GM19351 (cell line): Measurements from ENCODE around the gene PDE4A.
"Not testable (repeated sequence)": the region's sequence is repeated elsewhere in the genome, so short reads cannot be mapped to it uniquely, and the experiment has no call there.

Experiments
- ATAC-seq: cut with Tn5 transposase; IDR thresholded peaks from one replicate; pipeline ENCODE4 v1.9.1; 2021; ENCODE audit warnings: mild to moderate bottlenecking, moderate library complexity; ENCODE audit not compliant: unreplicated experiment

The PDE4A gene

GRCh38 chr19:10420444-10421239 lies at the start of gene PDE4A:
Gene PDE4A (plus strand): TSS chr19:10420538. CDS start chr19:10420765, 227 bp downstream.
- ATAC-seq = no peak

DNA sequence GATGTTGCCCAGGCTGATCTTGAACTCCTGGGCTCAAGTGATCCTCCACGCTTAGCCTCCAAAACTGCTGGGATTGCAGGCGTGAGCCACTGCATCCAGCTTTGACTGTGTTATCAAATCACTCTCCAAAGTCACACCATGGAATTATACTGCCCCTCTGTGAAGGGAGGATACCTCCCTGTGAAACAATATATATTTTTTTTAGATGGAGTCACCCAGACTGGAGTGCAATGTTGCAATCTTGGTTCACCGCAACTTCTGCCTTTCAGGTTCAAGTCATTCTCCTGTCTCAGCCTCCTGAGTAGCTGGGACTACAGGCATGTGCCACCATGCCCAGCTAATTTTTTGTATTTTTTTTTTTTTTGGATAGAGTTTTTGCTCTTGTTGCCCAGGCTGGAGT lies 47.6 kb upstream of the PDE4A start:
- no peak for ATAC-seq

GRCh38 chr19:10374931-10375330 lies 45.4 kb upstream of the PDE4A start:
- ATAC-seq = no peak

GRCh38 chr19:10377140-10377640 lies 43.1 kb upstream of the PDE4A start:
- not testable (repeated sequence) for ATAC-seq

DNA sequence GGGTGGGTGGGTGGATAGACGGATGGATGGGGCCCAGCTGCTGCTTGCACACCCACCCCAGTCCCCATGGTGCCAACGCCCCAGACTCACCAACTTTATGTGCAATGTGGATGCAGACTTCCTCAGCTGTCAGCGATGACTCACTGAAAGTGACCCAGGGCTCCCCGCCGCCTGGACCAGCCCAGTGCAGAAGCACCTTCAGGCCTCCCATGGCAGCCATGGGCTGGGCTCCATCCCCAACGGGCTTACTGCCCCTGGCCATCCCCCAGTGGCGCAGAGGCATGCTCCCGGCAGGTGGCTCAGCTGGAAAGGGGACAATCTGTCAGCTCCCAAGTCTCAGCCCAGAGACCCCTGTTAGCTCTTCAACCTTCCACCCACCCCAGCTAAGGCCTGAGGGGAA lies 42.2 kb upstream of the PDE4A start:
- ATAC-seq = no peak

DNA sequence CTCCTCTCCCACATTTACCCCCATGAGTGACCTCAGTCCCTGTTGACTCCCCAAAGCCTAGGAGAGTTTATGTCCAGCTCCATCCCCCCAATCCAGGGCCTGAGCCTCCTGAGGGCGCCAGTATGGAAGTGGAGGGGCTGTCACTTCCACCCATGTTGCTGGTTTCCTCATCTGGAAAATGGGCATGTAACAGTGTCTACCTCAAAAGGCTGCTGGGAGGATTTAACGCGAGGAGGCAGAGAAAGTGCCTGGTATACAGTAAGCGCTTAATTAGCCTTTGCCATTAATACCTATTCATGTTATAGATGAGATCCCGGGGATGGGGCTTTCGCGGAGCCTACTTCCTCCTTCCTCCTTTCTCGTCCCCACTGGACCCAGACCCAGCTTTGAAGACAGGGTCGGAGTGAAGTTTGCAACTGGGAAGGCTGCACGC lies 40.4 kb upstream of the PDE4A start:
- ATAC-seq = no peak

DNA sequence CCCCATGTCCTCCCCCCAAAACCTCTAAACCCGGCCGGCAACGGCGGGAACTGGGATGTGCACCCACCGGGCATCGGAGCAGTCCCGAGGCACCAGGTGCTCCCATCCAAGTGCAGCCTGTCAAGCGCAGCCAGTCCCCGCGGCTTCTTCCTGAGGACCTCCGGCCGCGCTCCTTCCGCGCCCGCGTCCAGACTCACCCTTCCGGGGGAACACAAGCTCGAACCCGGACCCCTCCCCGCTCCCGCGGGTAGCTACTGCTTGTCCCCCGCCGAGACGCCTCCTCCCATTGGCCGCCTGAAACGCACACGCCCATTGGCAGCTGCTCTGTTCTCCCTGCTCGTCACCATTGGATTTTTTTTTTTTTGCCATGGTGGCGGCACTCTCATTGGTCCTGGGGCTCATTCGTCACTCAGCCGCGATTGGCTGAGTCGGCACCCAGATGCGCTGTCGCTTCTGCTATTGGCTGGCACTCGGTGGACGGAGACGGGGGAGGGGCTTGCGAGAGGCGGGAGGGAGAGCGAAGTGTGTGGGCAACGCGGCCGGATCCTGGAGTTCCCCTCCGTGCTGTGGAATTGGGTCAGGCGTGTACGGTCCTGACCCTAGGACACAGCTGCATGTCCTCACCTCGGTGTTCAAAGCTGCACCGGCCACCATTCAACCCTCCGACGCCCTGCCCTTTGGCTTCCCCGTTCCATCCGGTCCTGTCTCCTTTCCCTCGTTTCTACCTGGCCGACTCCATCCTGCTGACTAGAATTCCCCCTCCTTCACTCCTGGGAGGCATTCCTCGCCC lies 39.8 kb upstream of the PDE4A start, which contains the start of gene TYK2:
Gene TYK2, minus strand, starts transcription at position 260 of the 790 bp plus-strand sequence. CDS start 2,166 bp downstream, outside the sequence.
- peak; percentile 94 for ATAC-seq

DNA sequence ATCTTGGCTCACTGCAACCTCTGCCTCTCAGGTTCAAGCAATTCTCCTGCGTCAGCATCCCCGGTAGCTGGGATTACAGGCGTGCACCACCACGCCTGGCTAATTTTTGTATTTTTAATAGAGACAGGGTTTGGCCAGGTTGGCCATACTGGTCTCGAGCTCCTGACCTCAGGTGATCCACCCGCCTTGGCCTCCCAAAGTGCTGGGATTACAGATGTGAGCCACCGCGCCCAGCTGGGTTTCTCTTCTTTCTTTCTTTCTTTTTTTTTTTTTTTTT lies 37.2 kb upstream of the PDE4A start:
- ATAC-seq = not testable (repeated sequence)

DNA sequence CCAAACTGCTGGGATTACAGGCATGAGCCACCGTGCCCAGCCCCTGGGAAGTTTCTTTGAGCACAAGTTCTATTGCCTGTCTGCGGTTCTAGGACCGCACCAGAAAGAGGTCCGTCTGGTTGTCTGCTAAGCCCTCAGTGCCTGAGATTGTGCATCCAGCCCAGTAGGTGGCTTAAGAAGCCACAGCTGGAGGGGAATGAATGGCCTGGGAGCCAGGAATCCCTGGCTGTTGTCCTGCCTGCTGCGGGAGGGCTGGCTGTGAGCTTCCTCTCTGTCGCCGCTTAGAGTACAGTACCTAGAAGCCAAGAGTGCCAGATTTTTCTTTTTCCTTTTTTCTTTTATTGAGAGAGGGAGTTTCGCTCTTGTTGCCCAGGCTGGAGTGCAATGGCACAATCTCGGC lies 35.8 kb upstream of the PDE4A start:
- ATAC-seq = no peak

DNA sequence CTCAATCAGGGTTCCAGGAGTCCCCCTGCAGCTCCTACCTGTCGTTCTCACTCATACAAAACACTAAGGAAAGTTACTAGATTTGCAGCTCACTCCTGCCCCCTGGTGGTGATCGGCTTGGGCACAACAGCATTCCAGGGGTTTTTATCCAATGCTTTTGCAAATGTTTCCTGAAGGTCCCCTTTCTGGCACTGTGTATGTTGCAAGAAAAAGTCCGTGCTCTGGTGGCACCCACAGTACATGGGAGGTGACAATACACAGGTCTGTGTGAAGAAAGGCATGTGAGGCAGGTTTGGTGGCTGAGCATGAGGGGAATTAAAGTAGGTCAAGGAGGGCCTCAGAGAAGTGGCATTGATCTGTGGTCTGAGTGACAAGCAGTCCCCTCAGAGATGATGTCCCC lies 31.4 kb upstream of the PDE4A start:
- ATAC-seq = no peak

DNA sequence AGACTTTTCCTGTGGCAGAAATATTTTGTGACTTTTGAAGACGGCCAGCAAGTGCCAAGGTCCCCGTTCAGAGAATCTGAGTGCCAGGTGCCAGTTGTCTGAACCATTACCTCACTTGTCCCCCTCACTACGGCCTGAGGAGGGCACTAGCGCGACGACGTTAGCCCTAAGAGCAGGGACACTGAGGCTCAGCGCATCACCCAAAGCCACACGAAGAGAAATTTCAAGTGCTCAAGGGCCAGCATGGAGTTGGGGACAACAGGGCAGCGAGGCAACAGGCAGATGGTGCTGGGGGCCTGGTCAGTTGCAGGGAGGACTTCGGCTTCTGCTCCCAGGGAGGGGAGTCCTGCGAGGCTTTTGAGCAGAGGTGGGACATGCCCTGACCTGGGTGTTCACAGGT lies 30.5 kb upstream of the PDE4A start:
- no peak for ATAC-seq

GRCh38 chr19:10390652-10391286 lies 29.6 kb upstream of the PDE4A start:
- ATAC-seq = no peak

GRCh38 chr19:10392120-10392519 lies 28.2 kb upstream of the PDE4A start:
- ATAC-seq = no peak

- ATAC-seq = no peak
Observed at GRCh38 chr19:10393137-10393536, 27.2 kb upstream of the PDE4A start.

DNA sequence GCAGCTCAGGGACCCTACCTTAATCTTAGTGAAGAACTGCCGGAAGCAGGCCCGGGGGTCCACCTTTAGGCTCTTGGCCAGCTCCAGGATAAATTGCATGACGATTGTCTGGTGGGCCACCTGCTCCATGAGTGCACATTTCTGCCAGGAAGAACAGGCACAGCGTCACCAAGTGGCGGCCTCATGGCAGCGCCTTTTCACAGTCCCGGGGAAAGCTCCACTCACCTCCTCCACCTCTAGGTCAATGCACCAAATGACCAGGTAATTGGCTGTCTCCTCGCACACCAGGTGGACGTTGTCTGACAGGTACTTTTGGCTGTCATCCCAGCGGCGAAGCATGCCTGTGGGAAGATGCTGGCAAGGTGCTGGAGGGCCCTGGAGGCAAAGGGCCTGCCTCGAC lies 25.3 kb upstream of the PDE4A start:
- ATAC-seq = no peak

DNA sequence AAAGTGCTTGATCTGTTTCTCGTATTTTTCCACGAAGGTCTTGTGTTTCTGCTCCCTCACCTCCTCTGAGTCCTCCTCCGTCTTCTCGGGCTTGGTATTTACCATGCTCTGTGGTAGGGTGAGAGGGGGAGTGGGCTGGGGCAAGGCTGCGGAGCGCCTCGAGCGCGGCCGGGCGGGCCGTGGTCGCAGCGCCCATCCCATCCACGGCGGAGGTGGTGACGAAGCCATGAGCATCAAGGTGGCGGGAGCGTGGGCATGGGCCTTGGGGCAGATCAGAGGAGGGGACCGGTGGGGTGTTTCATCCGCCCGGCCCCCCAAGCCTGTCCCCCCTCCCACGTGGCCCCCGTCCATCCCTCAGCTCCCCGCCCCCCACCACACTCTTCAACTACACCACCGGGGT lies 24.9 kb upstream of the PDE4A start:
- no peak for ATAC-seq

GRCh38 chr19:10395917-10396316 lies 24.4 kb upstream of the PDE4A start:
- ATAC-seq = no peak

DNA sequence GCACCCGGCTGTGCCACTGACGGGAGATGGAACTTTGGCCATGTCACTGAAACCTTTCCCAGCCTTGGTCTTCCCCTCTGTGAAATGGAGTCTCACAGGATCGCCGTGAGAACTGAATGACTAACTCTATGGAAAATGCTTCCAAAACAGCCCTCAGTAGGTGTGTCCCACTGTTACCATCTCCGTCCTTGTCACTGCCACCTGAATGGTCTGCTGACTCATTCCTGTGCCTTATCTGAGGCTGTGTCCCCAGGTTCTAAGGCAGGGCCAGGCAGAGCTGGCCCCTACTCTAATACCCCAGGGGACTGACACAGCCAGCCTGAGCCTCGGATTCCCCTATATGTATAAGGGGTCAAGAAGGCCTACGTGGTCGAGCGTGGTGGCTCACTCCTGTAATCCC lies 21.5 kb upstream of the PDE4A start:
- no peak for ATAC-seq

DNA sequence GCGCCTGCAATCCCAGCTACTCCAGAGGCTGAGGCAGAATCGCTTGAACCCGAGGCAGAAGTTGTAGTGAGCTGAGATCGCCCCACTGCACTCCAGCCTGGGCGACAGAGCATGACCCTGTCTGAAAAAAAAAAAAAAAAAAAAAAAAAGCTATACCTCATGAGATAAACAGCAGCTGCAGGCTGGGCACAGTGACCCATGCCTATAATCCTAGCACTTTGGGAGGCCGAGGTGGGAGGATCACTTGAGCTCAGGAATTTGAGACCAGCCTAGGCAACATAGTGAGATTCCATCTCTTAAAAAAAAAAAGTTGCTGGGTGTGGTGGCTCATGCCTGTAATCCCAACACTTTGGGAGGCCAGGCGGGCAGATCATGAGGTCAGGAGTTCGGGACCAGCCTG lies 21.0 kb upstream of the PDE4A start:
- ATAC-seq = not testable (repeated sequence)

DNA sequence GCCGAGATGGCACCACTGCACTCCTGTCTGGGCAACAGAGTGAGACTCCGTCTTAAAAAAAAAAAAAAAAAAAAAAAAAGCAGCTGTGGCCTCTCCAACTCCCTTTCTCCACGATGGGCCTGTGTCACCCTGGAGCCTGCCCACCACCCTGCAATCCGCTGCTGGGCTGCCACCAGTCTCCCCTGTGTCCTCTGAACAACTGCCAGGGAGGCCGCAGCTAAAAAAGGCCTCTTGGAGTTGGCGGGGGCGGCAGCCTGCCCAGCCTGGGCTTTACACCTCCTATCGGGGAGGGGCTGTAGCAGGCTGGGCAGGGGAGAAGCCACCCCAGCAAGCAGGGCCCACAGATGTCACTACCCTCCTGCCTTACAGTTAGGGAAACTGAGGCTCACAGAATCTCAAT lies 20.5 kb upstream of the PDE4A start:
- no peak for ATAC-seq

DNA sequence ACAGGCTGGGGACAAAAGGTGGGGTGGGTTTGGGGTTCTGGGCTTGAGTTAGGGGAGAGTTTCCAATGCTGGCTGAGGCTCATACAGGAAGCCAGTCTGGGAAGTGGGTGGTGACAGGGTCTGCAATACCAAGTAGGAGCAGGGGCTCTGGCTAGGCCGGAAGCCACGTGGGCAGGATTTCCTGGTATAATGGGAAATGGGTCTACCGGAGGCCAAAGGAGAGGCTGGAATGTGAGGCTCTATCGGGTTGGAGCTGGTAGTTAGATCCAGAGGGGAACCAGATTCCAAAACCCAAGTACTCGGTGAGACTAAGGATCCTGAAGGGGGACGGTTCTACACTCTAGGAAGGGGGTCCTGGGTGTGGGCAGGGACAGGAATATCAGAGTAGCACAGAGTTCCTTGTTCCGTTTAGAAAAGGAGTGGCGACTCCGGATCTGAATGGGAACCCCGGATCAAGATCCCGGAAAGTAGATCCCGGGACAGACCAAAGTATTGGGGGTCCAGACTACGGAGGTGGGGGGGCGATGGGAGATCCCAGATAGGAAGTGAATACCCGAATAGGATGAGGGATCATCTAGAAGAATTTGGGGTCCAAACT lies 17.8 kb upstream of the PDE4A start:
- no peak for ATAC-seq
